Measurements from ENCODE around the gene NDST1.

The NDST1 gene

DNA sequence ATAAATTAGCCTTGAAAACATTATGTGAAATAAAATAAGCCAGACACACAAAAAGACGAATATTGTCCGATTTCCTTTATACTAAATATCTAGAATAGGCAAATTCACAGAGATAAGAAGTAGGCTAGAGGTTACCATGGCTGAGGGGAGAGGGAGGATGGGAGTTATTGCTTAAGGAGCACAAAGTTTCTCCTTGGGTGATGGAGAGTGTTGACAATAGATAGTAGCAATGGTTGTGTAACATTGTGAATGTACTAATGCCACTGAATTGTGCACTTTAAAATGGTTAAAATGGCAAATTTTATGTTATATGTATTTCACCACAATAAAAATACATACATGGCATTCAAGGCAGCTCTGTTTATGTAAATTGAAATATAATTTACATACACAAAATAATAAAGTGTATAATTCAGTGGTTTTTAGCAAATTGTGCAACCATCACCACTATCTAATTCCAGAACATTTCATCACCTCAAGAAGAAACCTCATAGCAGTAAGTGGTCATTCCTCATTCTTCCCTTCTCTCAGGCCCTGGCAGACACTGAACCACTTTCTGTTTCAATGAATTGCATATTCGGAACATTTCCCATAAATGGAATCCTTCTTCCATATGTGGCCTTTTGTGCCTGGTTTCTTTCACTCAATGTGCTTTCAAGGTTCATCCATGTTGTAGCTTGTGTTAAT lies 59.2 kb downstream of the NDST1 start:
- TF ChIP-seq GABPA (IDR thresholded peaks at IDR 0.05; ENCODE audit: low read depth) (no peak), REST (IDR thresholded peaks at IDR 0.05; ENCODE audit: insufficient replicate concordance, low read depth) (no peak), POLR2AphosphoS5 (IDR thresholded peaks at IDR 0.05; ENCODE audit: low read depth) (no peak), SPI1 (IDR thresholded peaks at IDR 0.05; ENCODE audit: borderline replicate concordance, low read depth) (no peak)
- TF ChIP-seq, protein P1, sequence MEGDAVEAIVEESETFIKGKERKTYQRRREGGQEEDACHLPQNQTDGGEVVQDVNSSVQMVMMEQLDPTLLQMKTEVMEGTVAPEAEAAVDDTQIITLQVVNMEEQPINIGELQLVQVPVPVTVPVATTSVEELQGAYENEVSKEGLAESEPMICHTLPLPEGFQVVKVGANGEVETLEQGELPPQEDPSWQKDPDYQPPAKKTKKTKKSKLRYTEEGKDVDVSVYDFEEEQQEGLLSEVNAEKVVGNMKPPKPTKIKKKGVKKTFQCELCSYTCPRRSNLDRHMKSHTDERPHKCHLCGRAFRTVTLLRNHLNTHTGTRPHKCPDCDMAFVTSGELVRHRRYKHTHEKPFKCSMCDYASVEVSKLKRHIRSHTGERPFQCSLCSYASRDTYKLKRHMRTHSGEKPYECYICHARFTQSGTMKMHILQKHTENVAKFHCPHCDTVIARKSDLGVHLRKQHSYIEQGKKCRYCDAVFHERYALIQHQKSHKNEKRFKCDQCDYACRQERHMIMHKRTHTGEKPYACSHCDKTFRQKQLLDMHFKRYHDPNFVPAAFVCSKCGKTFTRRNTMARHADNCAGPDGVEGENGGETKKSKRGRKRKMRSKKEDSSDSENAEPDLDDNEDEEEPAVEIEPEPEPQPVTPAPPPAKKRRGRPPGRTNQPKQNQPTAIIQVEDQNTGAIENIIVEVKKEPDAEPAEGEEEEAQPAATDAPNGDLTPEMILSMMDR (IDR thresholded peaks at IDR 0.05; ENCODE audit: insufficient read depth, low read length) = no peak
- Histone ChIP-seq H3K4me3 (replicated peaks; ENCODE audit: insufficient read depth, low read length) (no peak overlapping the region), H3K27me3 (ENCODE audit: insufficient read depth, poor library complexity, severe bottlenecking) (no peaks in the 10 kb centered on the region), H3K27ac (replicated peaks) (peak overlapping the region; percentile 15; the same call in 1 of the 2 replicates)
- DNase-seq (ENCODE audit: low read depth in 1 of 2, low spot score in 1 of 2) = peak; percentile 45 to 57

GRCh38 chr5:150568663-150569062 lies 60.7 kb downstream of the NDST1 start:
- DNase-seq (ENCODE audit: low read depth in 1 of 2, low spot score in 1 of 2) = no peak
- no peak for TF ChIP-seq REST (IDR thresholded peaks at IDR 0.05; ENCODE audit: insufficient replicate concordance, low read depth)
- no peak for TF ChIP-seq POLR2AphosphoS5 (IDR thresholded peaks at IDR 0.05; ENCODE audit: low read depth)
- no peak for TF ChIP-seq GABPA (IDR thresholded peaks at IDR 0.05; ENCODE audit: low read depth)
- TF ChIP-seq, protein P1 (IDR thresholded peaks at IDR 0.05; ENCODE audit: insufficient read depth, low read length) = no peak
- TF ChIP-seq SPI1 (IDR thresholded peaks at IDR 0.05; ENCODE audit: borderline replicate concordance, low read depth) = no peak
- Histone ChIP-seq H3K27me3 (ENCODE audit: insufficient read depth, poor library complexity, severe bottlenecking) (no peaks in the 10 kb centered on the region), H3K4me3 (replicated peaks; ENCODE audit: insufficient read depth, low read length) (no peak overlapping the region), H3K27ac (replicated peaks) (no peak overlapping the region)

DNA sequence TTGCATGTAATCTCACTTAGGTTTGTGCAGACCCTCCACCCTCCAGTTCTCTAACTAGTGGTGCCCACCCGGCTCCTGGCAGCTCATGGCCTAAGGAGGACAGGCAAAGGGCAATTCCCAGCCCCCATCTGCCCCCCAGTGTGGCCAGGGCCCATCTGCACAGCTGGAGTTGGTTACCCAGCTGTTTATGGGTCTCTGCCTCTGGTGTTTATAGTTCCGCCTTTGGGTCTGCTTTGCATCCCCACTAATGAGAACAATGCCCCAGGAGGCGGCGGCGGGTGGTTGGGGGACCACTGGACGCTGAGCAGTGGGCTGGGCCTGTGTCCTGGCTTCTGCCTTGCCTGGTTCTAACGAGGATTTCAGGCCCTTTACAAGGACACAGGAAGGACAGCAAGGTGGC lies 62.4 kb downstream of the NDST1 start:
- no peak overlapping the region for H3K4me3 ChIP-seq (replicated peaks; ENCODE audit: insufficient read depth, low read length)
- no peak for DNase-seq (ENCODE audit: low read depth in 1 of 2, low spot score in 1 of 2)
- H3K27ac ChIP-seq (replicated peaks) = no peak overlapping the region
- TF ChIP-seq SPI1 (IDR thresholded peaks at IDR 0.05; ENCODE audit: borderline replicate concordance, low read depth) (no peak), REST (IDR thresholded peaks at IDR 0.05; ENCODE audit: insufficient replicate concordance, low read depth) (no peak), POLR2AphosphoS5 (IDR thresholded peaks at IDR 0.05; ENCODE audit: low read depth) (no peak), GABPA (IDR thresholded peaks at IDR 0.05; ENCODE audit: low read depth) (no peak)
- TF ChIP-seq, protein P1 (IDR thresholded peaks at IDR 0.05; ENCODE audit: insufficient read depth, low read length) = no peak
- no peaks in the 10 kb centered on the region for H3K27me3 ChIP-seq (ENCODE audit: insufficient read depth, poor library complexity, severe bottlenecking)

Measured in HL-60 (cell line).